Measurements from ENCODE around the gene MYH1. TPM values are rescaled to one million over a fixed set of nuclear protein-coding genes. Genes with fewer than 3 reads are reported as not detected.

MYH1 gene
- total RNA-seq, 1 experiment from 2014 or later = not detected

GRCh38 chr17:10549096-10549842, 30.9 kb upstream of the MYH1 start, which contains the start of gene MYH2:
Gene MYH2 (minus strand): TSS chr17:10549658. CDS start chr17:10547920, 1,738 bp downstream.
- H3K9me3 Mint-ChIP-seq = no peaks in the 10 kb centered on the region; a peak in 1 of 5 replicates
- no peak within 1 kb of the TSS for H2AK5ac ChIP-seq (ENCODE audit: insufficient read length, low read length)
- H3K27ac Mint-ChIP-seq = peak within 1 kb of the TSS; percentile 17 to 85 (median 80); a peak in 6 of 7 replicates
- H3K4ac ChIP-seq (ENCODE audit: low read depth, low read length) = no peak within 1 kb of the TSS
- no peak within 1 kb of the TSS for H3K9ac ChIP-seq (ENCODE audit: extremely low read depth, insufficient read length, low read length)
- H2BK12ac ChIP-seq (ENCODE audit: insufficient read length, low read depth, low read length) = no peak within 1 kb of the TSS
- H4K8ac ChIP-seq (replicated peaks; ENCODE audit: insufficient read length, low read depth, low read length) = no peak within 1 kb of the TSS
- H2BK5ac ChIP-seq (ENCODE audit: insufficient read length, low read length) = no peak within 1 kb of the TSS
- H3K4me1 ChIP-seq (ENCODE audit: insufficient read depth, low read length) = no peaks in the 10 kb centered on the region; the same call in 1 of the 2 replicates
- H3K79me1 ChIP-seq (ENCODE audit: insufficient read depth, low read depth, low read length, poor library complexity, severe bottlenecking) = no peaks in the 10 kb centered on the region
- H3K27me3 ChIP-seq (ENCODE audit: insufficient read depth, low read length) = no peaks in the 10 kb centered on the region
- no peaks in the 10 kb centered on the region for H3K9me3 ChIP-seq (ENCODE audit: control insufficient read depth, low read depth, low read length)
- H3K18ac ChIP-seq (ENCODE audit: insufficient read length, low read depth, low read length) = no peak within 1 kb of the TSS
- H3K23ac ChIP-seq (ENCODE audit: insufficient read length, low read depth, low read length) = no peak within 1 kb of the TSS
- H4K5ac ChIP-seq (ENCODE audit: insufficient read length, low read depth, low read length) = no peak within 1 kb of the TSS
- H4K91ac ChIP-seq (ENCODE audit: insufficient read length, low read depth, low read length) = no peak within 1 kb of the TSS
- H3K4me2 ChIP-seq (ENCODE audit: insufficient read depth, insufficient read length, low read length) = peak within 1 kb of the TSS; percentile 9
- H2AFZ ChIP-seq (ENCODE audit: low read length) = no peak within 1 kb of the TSS
- H2BK120ac ChIP-seq (ENCODE audit: low read depth, low read length, poor library complexity, severe bottlenecking) = no peak within 1 kb of the TSS
- no peak within 1 kb of the TSS for H3T11ph ChIP-seq (ENCODE audit: low read length)
- no peak within 1 kb of the TSS for H3K56ac ChIP-seq (ENCODE audit: insufficient read length, low read depth, low read length)
- no peaks in the 10 kb centered on the region for H3K36me3 Mint-ChIP-seq (ENCODE audit: insufficient read depth in 1 of 3, low read depth in 3 of 3)
- WGBS (ENCODE audit: extremely low coverage, insufficient read length, low lambda C conversion rate) = no CpG with 5 or more reads among the region's 9 CpGs
- no peaks in the 10 kb centered on the region for H3K79me2 ChIP-seq (ENCODE audit: insufficient read depth, low read length)
- peak within 1 kb of the TSS; percentile 22 to 26; a peak in 3 of 5 replicates for H3K4me3 Mint-ChIP-seq
- H3K4me1 Mint-ChIP-seq = peaks cover 43 to 44% of the 10 kb centered on the region in 2 experiments
- no peak for TF ChIP-seq CTCF (conservative IDR thresholded peaks at IDR 0.05)
- peak; percentile 73 for DNase-seq
- no peaks in the 10 kb centered on the region for H3K27me3 Mint-ChIP-seq (ENCODE audit: low read depth)
- no peaks in the 10 kb centered on the region for H3K23me2 ChIP-seq (ENCODE audit: insufficient read length, low read depth, low read length, poor library complexity, severe bottlenecking)
- peak within 1 kb of the TSS; percentile 41 for H3K27ac ChIP-seq (ENCODE audit: insufficient read length, low read depth, low read length)
- H2BK20ac ChIP-seq (ENCODE audit: low read depth, low read length, poor library complexity, severe bottlenecking) = peak within 1 kb of the TSS; percentile 26
- H2BK15ac ChIP-seq (ENCODE audit: low read depth, low read length) = no peak within 1 kb of the TSS
- H4K20me1 ChIP-seq (ENCODE audit: control insufficient read depth, insufficient read depth, insufficient read length) = no peaks in the 10 kb centered on the region
- H3K14ac ChIP-seq (ENCODE audit: insufficient read depth, low read length) = no peak within 1 kb of the TSS
